A549 (cell line): ENCODE measurements around the gene POLR3G. TPM values are rescaled to one million over a fixed set of nuclear protein-coding genes. Genes with fewer than 3 reads are reported as not detected.

Experiments used
- ATAC-seq, 2 experiments: fragments of 200-7000 bp in 1 of 2; fragments of >200 bp in 1 of 2; cut with Nextera tagmentation in 1 of 2; cut with Tn5 transposase in 1 of 2; 3 replicates each; pipeline versions ENCODE4 v1.8.0 to v1.9.1; 2018 to 2020; ENCODE audit warnings: mild to moderate bottlenecking in 1 of 2, moderate library complexity in 1 of 2
- CTCF ChIA-PET: fragments of 300-600 bp; sonication (Branson Sonifier 250); formaldehyde crosslinking; extraction: SDS; loops from one replicate; lab custom pipeline; 2021; ENCODE audit warnings: antibody characterized with exemption, inconsistent platforms; lab: Yijun Ruan, JAX
- POLR2A ChIA-PET: fragments of 350-600 bp; formaldehyde crosslinking; extraction: SDS; loops from one replicate; lab custom pipeline; 2021; ENCODE audit warnings: antibody characterized with exemption, inconsistent platforms; lab: Yijun Ruan, JAX
- DNase-seq, 2 experiments: peaks; one replicate each; pipeline versions ENCODE4 v3.0.0 to v3.0.0-alpha.2; 2011 to 2016; ENCODE audit warnings: low read depth in 1 of 2, low spot score in 1 of 2
- FAIRE-seq: peaks from 2 replicates; lab custom pipeline; 2011; peaks lifted over from hg19 to GRCh38; lab: Jason Lieb, UNC
- H3K27ac ChIP-seq, 2 experiments: fragments of >200 bp; sonication (Bioruptor Twin); formaldehyde crosslinking; 3 replicates each; pipeline ENCODE4 v1.5.1; 2016 to 2017
- H3K4me1 ChIP-seq: fragments of >200 bp; sonication (Bioruptor Twin); formaldehyde crosslinking; 3 replicates; pipeline ENCODE4 v1.6.1; 2016
- H3K4me2 ChIP-seq: fragments of >200 bp; sonication (Bioruptor Twin); formaldehyde crosslinking; 3 replicates; pipeline ENCODE4 v1.6.1; 2016
- H3K4me3 ChIP-seq: fragments of >200 bp; sonication (Bioruptor Twin); formaldehyde crosslinking; 3 replicates; pipeline ENCODE4 v1.5.1; 2016
- H3K9me3 ChIP-seq: fragments of >200 bp; sonication (Bioruptor Twin); formaldehyde crosslinking; 3 replicates; pipeline ENCODE4 v1.6.1; 2016
- ATOH8 ChIP-seq: fragments of 250-450 bp; sonication (Bioruptor Pico); IDR thresholded peaks from 2 replicates; pipeline ENCODE4 v1.5.0; 2020; ENCODE audit warnings: low read depth, mild to moderate bottlenecking, moderate library complexity
- BHLHE40 ChIP-seq: IDR thresholded peaks from 2 replicates; pipeline ENCODE4 v1.6.1; 2012; ENCODE audit warnings: low read depth, low read length, inconsistent platforms
- CBX2 ChIP-seq: fragments of 200-600 bp; sonication (generic); IDR thresholded peaks from 2 replicates; pipeline ENCODE4 v1.6.1; 2016; ENCODE audit warnings: low read depth, mild to moderate bottlenecking, borderline replicate concordance
- CBX8 ChIP-seq: fragments of 200-600 bp; sonication (generic); IDR thresholded peaks from 2 replicates; pipeline ENCODE4 v1.6.1; 2016
- CEBPB ChIP-seq, 2 experiments: fragments of >200 bp in 1 of 2; sonication (Bioruptor Twin) in 1 of 2; formaldehyde crosslinking in 1 of 2; IDR thresholded peaks; 2 replicates each; pipeline ENCODE4 v1.6.1; 2012 to 2016
- CHD2 ChIP-seq: fragments of 150-350 bp; IDR thresholded peaks from 2 replicates; pipeline ENCODE4 v1.6.1; 2014; ENCODE audit warnings: low read length; ENCODE audit not compliant: partially characterized antibody
- EHF ChIP-seq: fragments of 250-450 bp; sonication (Bioruptor Pico); IDR thresholded peaks from 2 replicates; pipeline ENCODE4 v1.5.0; 2020; ENCODE audit warnings: mild to moderate bottlenecking
- EHMT2 ChIP-seq: fragments of 200-600 bp; sonication (generic); IDR thresholded peaks from 2 replicates; pipeline ENCODE4 v1.6.1; 2016; ENCODE audit warnings: antibody characterized with exemption, low read depth, mild to moderate bottlenecking, moderate library complexity
- FOSL2 ChIP-seq, 2 experiments: fragments of 450-650 bp in 1 of 2; fragments of >200 bp in 1 of 2; sonication (Bioruptor Twin) in 1 of 2; formaldehyde crosslinking; IDR thresholded peaks; 2 replicates each; pipeline versions ENCODE4 v1.5.0 to v1.6.1; 2016 to 2020; ENCODE audit warnings: mild to moderate bottlenecking in 1 of 2, moderate library complexity in 1 of 2
- GATA3 ChIP-seq: IDR thresholded peaks from 2 replicates; pipeline ENCODE4 v1.6.1; 2012; ENCODE audit warnings: borderline replicate concordance
- HES2 ChIP-seq: fragments of >200 bp; sonication (Bioruptor Twin); formaldehyde crosslinking; IDR thresholded peaks from 2 replicates; pipeline ENCODE4 v1.6.1; 2016
- HEYL ChIP-seq: fragments of 250-450 bp; sonication (Bioruptor Pico); IDR thresholded peaks from 2 replicates; pipeline ENCODE4 v1.8.0; 2021; ENCODE audit warnings: mild to moderate bottlenecking, moderate library complexity
- HOXB13 ChIP-seq: fragments of 250-450 bp; sonication (Bioruptor Pico); IDR thresholded peaks from 2 replicates; pipeline ENCODE4 v1.5.0; 2020; ENCODE audit warnings: low read depth, mild to moderate bottlenecking, moderate library complexity
- MAX ChIP-seq: IDR thresholded peaks from 2 replicates; pipeline ENCODE4 v1.6.1; 2012
- NPAS2 ChIP-seq: fragments of 250-450 bp; sonication (Bioruptor Pico); IDR thresholded peaks from 2 replicates; pipeline ENCODE4 v1.8.0; 2022; ENCODE audit warnings: mild to moderate bottlenecking, moderate library complexity, borderline replicate concordance
- PBX3 ChIP-seq: IDR thresholded peaks from 2 replicates; pipeline ENCODE4 v1.6.1; 2012
- POLR2A ChIP-seq: IDR thresholded peaks from 2 replicates; pipeline ENCODE4 v1.6.1; 2012; ENCODE audit warnings: mild to moderate bottlenecking, low read length
- RAD21 ChIP-seq, 2 experiments: fragments of >200 bp in 1 of 2; sonication (Bioruptor Twin) in 1 of 2; formaldehyde crosslinking in 1 of 2; IDR thresholded peaks in 1 of 2; conservative IDR thresholded peaks in 1 of 2; 2 replicates in 1 of 2; 3 replicates in 1 of 2; pipeline ENCODE4 v1.6.1; 2012 to 2018; ENCODE audit warnings: inconsistent platforms in 1 of 2
- RNF2 ChIP-seq: fragments of 200-600 bp; sonication (generic); IDR thresholded peaks from 2 replicates; pipeline ENCODE4 v1.6.1; 2016; ENCODE audit warnings: low read depth, mild to moderate bottlenecking, antibody characterized with exemption, moderate library complexity, borderline replicate concordance
- ZFP36 ChIP-seq: fragments of 450-650 bp; IDR thresholded peaks from 2 replicates; pipeline ENCODE4 v1.6.1; 2014; ENCODE audit warnings: borderline replicate concordance; ENCODE audit not compliant: partially characterized antibody
- WGBS: methylation state at CpG from one replicate; pipeline ENCODE4 v1.1.6; 2017; ENCODE audit errors: missing lambda C conversion rate; 5-methylcytosine and 5-hydroxymethylcytosine counted together
- polyA plus RNA-seq, 4 experiments: library from polyadenylated mRNA; depleted of rRNA in 3 of 4; stranded (reverse); fragments of >200 nt; fragmentation: RNase III in 1 of 4; extraction: RNeasy Plus Mini Kit Qiagen cat#74134 plus additional on column Dnase treatment in 1 of 4; gene quantifications; 2 replicates in 3 of 4; 3 replicates in 1 of 4; pipeline ENCODE4 v1.2.3, GENCODE V29; 2011 to 2017

Gene POLR3G
- polyA plus RNA-seq, 2 of the 4 experiments (the other 2 are of a cell fraction), result 11.7 to 22.6 TPM

- Histone ChIP-seq H3K4me3 (no peak overlapping the region), H3K9me3 (no peaks in the 10 kb centered on the region), H3K4me1 (peaks cover 13% of the 10 kb centered on the region), H3K27ac (no peak overlapping the region), H3K4me2 (no peak overlapping the region)
- no peak for FAIRE-seq
- no peak for DNase-seq
- ATAC-seq, result no peak
- POLR2A ChIA-PET, result no interaction called here
- no peak for TF ChIP-seq POLR2A
- TF ChIP-seq PBX3, result no peak
- no peak for TF ChIP-seq MAX
- TF ChIP-seq EHMT2, result no peak
- no peak for TF ChIP-seq GATA3
- no peak for TF ChIP-seq RAD21 (conservative IDR thresholded peaks at IDR 0.05 in 1 of 2, IDR thresholded peaks at IDR 0.05 in 1 of 2)
- TF ChIP-seq, all 56 proteins: peak for 0
- CTCF ChIA-PET, result interaction anchor here (0.6 to 1.5 kb wide), 3 partner anchors 15 to 37 kb away, joined by 3 to 7 read pairs (median 3); no protein-coding TSS in a partner anchor
- 86% methylated on average over 2 of the region's 2 CpGs for WGBS
These were observed 2.4 kb downstream of the POLR3G start for GRCh38 chr5:90477073-90477472.

GRCh38 chr5:90477621-90478215 is 3.1 kb downstream of the POLR3G start:
- H3K4me1 ChIP-seq, result peaks cover 7% of the 10 kb centered on the region
- no peak for ATAC-seq
- ChIA-PET POLR2A (no interaction called here), CTCF (interaction anchor here (0.6 to 1.1 kb wide), 3 partner anchors 35 to 53 kb away, joined by 3 to 5 read pairs (median 3); no protein-coding TSS in a partner anchor)
- no peak for TF ChIP-seq HOXB13
- TF ChIP-seq HES2, result no peak
- no peak for TF ChIP-seq CBX2
- DNase-seq, result no peak
- H3K4me2 ChIP-seq, result no peak overlapping the region
- no peak overlapping the region for H3K4me3 ChIP-seq
- no peak overlapping the region for H3K27ac ChIP-seq
- WGBS, result 87% methylated on average over 8 of the region's 8 CpGs
- H3K9me3 ChIP-seq, result no peaks in the 10 kb centered on the region
- no peak for FAIRE-seq

GRCh38 chr5:90479611-90480385 is 5.1 kb downstream of the POLR3G start:
- ChIA-PET POLR2A (no interaction called here), CTCF (interaction anchor here (1.5 kb wide), 1 partner anchor 50 kb away, joined by 7 read pairs; the partner anchor contains the start of gene LYSMD3)
- Histone ChIP-seq H3K4me3 (no peak overlapping the region), H3K4me2 (no peak overlapping the region), H3K4me1 (peaks cover 4% of the 10 kb centered on the region; the same call in 1 of the 3 replicates), H3K27ac (no peak overlapping the region), H3K9me3 (no peaks in the 10 kb centered on the region)
- FAIRE-seq (no peak), DNase-seq (no peak), ATAC-seq (no peak)
- TF ChIP-seq EHF (CRISPR knock-in tag), result no peak
- no peak for TF ChIP-seq CHD2
- no peak for TF ChIP-seq NPAS2 (CRISPR knock-in tag)
- TF ChIP-seq CEBPB (IDR thresholded peaks at IDR 0.05), result no peak
- no peak for TF ChIP-seq CBX8
- no peak for TF ChIP-seq RNF2
- no peak for TF ChIP-seq HEYL
- no peak for TF ChIP-seq FOSL2 (IDR thresholded peaks at IDR 0.05)
- TF ChIP-seq FOSL2 (CRISPR knock-in tag; IDR thresholded peaks at IDR 0.05), result no peak
- no peak for TF ChIP-seq ZFP36
- TF ChIP-seq ATOH8 (CRISPR knock-in tag), result no peak
- TF ChIP-seq BHLHE40, result no peak
